A549 (cell line): ENCODE measurements around the gene SYDE1.

Experiments
- BCL3 ChIP-seq: fragments of >200 bp; sonication (Bioruptor Twin); formaldehyde crosslinking; IDR thresholded peaks from 3 replicates; pipeline ENCODE4 v1.6.1; 2016
- CTCF ChIP-seq: fragments of >200 bp; sonication (Bioruptor Twin); formaldehyde crosslinking; IDR thresholded peaks from 3 replicates; pipeline ENCODE4 v1.5.1; 2016
- HDAC2 ChIP-seq: fragments of 200-600 bp; sonication (generic); IDR thresholded peaks from 2 replicates; pipeline ENCODE4 v1.6.1; 2016
- MAFK ChIP-seq: fragments of 450-650 bp; IDR thresholded peaks from 2 replicates; pipeline ENCODE4 v1.6.1; 2014; ENCODE audit not compliant: partially characterized antibody
- REST ChIP-seq: fragments of 200-600 bp; sonication (generic); IDR thresholded peaks from 2 replicates; pipeline ENCODE4 v1.6.1; 2016; ENCODE audit warnings: antibody characterized with exemption, mild to moderate bottlenecking, moderate library complexity
- TF ChIP-seq, protein P1 (sequence below): IDR thresholded peaks from 2 replicates; pipeline ENCODE4 v1.6.1; 2012

DNA sequence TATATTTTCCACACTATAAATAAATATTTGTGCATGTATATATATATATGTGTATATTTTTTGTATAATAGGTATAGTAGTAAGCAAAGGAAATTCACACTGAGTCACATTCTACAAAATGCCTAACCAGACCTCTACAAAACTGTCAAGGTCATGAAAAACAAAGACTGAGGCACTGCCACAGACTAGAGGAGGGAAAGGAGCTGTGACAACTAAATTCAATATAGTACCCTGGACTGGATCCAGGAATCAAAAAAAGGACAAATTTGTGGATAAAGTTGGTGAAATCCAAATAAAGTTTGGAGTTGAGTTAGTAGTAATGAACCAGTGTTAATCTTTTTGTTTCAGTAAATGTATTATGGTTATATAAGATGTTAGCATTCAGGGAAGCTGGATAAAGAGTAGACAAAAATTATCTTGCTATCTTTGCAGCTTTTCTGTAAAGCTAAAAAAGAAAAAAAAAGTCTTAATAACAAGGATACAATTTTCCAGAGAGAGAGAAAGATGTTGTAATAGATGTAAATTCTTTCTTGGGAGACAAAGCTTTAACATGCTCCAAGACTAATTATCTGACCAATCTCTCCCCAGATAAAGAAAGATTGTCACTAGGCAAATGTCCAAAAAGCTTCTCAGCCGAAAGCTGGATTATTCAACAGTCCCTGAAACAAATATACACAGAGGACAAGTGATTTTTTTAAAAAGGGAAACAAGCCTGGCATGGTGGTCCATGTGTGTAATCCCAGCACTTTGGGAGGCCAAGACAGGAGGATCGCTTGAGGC is 19.1 kb downstream of the SYDE1 start:
- TF ChIP-seq MAFK (no peak), CTCF (no peak), BCL3 (no peak), HDAC2 (no peak), REST (no peak)
- TF ChIP-seq, protein P1, sequence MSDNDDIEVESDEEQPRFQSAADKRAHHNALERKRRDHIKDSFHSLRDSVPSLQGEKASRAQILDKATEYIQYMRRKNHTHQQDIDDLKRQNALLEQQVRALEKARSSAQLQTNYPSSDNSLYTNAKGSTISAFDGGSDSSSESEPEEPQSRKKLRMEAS = no peak
